Skeletal muscle satellite cell (primary cell): Measurements from ENCODE around the gene DNAH3.
"Not testable (repeated sequence)": the region's sequence is repeated elsewhere in the genome, so short reads cannot be mapped to it uniquely, and the experiment has no call there.

ENCODE experiments used
- H3K27me3 ChIP-seq: 2 replicates; pipeline ENCODE4 v1.7.0; 2013; ENCODE audit warnings: low read length; ENCODE audit not compliant: control insufficient read depth, insufficient read depth
- H3K36me3 ChIP-seq: 2 replicates; pipeline ENCODE4 v1.7.0; 2013; ENCODE audit warnings: mild to moderate bottlenecking, control low read depth, low read length; ENCODE audit not compliant: insufficient read depth
- H3K4me1 ChIP-seq: 2 replicates; pipeline ENCODE4 v1.7.0; 2013; ENCODE audit warnings: low read length; ENCODE audit not compliant: control insufficient read depth, insufficient read depth
- H3K4me2 ChIP-seq: 2 replicates; pipeline ENCODE4 v1.7.0; 2013; ENCODE audit warnings: mild to moderate bottlenecking, low read length
- H3K4me3 ChIP-seq: 2 replicates; pipeline ENCODE4 v1.7.0; 2013; ENCODE audit warnings: low read length
- H3K9ac ChIP-seq: 2 replicates; pipeline ENCODE4 v1.7.0; 2013; ENCODE audit warnings: mild to moderate bottlenecking, low read depth, low read length, moderate library complexity
- H3K9me3 ChIP-seq: replicated peaks from 2 replicates; pipeline ENCODE4 v1.7.0; 2013; ENCODE audit warnings: mild to moderate bottlenecking, control low read depth, low read length

Gene DNAH3

DNA sequence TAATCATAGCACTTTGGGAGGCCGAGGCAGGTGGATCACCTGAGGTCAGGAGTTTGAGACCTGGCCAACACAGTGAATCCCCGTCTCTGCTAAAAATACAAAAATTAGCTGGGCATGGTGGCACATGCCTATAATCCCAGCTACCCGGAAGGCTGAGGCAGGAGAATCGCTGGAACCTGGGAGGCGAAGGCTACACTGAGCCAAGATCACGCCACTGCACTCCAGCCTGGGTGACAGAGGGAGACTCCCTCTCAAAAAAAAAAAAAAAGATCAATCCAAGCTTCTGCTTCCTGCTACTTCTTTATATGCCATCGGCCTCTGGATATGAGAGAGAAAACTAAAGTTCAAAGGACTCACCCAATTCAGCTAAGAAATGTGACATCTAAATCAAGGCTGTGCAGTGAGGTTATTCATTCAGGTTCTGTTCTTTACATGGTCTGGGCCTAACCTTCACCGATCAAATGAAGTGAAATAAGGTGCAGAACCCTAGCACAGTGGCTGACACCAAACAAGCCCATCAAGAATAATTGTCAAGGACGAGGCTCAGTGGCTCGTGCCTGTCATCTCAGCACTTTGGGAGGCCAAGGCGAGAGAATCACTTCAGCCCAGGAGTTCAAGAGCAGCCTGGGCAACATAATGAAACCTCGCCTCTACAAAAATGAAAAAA is 35.1 kb upstream of the DNAH3 start:
- Histone ChIP-seq H3K36me3 (peaks cover 5% of the 10 kb centered on the region), H3K4me3 (no peak overlapping the region), H3K9me3 (no peaks in the 10 kb centered on the region), H3K27me3 (peaks cover 11% of the 10 kb centered on the region), H3K4me2 (no peak overlapping the region), H3K4me1 (peaks cover 13% of the 10 kb centered on the region), H3K9ac (no peak overlapping the region)

DNA sequence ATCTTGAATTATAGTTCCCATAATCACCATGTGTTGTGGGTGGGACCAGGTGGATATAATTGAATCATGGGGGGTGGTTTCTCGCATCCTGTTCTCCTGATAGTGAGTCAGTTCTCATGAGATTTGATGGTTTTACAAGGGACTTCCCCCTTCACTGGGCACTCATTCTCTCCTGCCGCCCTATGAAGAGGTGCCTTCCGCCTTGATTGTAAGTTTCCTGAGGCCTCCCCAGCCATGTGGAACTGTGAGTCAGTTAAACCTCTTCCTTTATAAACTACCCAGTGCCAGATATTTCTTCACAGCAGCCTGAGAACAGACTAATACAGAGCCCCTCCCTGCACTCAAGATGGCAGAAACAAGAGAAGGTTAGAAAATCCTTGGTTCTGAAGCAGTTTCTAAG is 34.2 kb upstream of the DNAH3 start:
- peaks cover 3% of the 10 kb centered on the region for H3K27me3 ChIP-seq
- peaks cover 13% of the 10 kb centered on the region for H3K4me1 ChIP-seq
- H3K36me3 ChIP-seq: peaks cover 5% of the 10 kb centered on the region
- H3K9me3 ChIP-seq: no peaks in the 10 kb centered on the region
- no peak overlapping the region for H3K9ac ChIP-seq
- H3K4me2 ChIP-seq: no peak overlapping the region
- no peak overlapping the region for H3K4me3 ChIP-seq

DNA sequence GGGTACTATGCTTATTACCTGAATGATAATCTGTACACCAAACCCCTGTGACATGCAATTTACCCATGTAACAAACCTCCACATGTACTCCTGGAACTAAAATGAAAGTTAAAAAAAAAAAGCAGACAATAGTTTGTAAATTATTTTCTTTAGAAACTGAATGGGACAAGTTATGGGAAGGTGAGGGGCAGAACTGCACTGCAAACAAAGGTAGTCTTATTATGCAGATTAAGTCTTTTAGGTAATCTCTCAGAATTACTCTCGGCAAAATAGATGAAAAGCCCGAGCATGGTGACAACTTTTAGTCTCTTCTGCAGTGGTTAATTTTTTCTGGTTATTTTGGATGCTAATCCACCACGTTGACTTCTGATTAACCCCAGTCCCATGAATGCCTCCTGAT is 33.3 kb upstream of the DNAH3 start:
- Histone ChIP-seq H3K4me3 (no peak overlapping the region), H3K27me3 (no peaks in the 10 kb centered on the region), H3K4me1 (peaks cover 13% of the 10 kb centered on the region), H3K9ac (no peak overlapping the region), H3K4me2 (no peak overlapping the region), H3K9me3 (no peaks in the 10 kb centered on the region), H3K36me3 (peaks cover 8% of the 10 kb centered on the region)

DNA sequence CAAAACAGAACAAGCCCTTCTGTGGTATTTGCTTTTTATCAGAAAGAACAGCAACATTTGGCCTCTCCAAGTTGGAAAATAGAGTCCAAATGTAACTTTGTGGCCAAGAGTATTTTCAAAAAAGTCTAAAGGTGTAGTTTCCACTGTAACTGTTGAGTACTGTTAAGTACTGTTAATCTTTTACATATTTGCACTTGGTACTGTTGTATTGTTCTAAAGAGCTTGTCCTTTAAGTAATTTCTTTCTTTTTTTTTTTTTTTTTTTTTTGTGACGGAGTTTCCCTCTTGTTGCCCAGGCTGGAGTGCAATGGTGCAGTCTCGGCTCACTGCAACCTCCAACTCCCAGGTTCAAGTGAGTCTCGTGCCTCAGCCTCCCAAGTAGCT is 29.3 kb upstream of the DNAH3 start:
- H3K9ac ChIP-seq: no peak overlapping the region
- no peaks in the 10 kb centered on the region for H3K9me3 ChIP-seq
- H3K4me1 ChIP-seq: no peaks in the 10 kb centered on the region
- H3K4me2 ChIP-seq: no peak overlapping the region
- H3K27me3 ChIP-seq: no peaks in the 10 kb centered on the region
- H3K4me3 ChIP-seq: no peak overlapping the region
- peaks cover 13% of the 10 kb centered on the region for H3K36me3 ChIP-seq

DNA sequence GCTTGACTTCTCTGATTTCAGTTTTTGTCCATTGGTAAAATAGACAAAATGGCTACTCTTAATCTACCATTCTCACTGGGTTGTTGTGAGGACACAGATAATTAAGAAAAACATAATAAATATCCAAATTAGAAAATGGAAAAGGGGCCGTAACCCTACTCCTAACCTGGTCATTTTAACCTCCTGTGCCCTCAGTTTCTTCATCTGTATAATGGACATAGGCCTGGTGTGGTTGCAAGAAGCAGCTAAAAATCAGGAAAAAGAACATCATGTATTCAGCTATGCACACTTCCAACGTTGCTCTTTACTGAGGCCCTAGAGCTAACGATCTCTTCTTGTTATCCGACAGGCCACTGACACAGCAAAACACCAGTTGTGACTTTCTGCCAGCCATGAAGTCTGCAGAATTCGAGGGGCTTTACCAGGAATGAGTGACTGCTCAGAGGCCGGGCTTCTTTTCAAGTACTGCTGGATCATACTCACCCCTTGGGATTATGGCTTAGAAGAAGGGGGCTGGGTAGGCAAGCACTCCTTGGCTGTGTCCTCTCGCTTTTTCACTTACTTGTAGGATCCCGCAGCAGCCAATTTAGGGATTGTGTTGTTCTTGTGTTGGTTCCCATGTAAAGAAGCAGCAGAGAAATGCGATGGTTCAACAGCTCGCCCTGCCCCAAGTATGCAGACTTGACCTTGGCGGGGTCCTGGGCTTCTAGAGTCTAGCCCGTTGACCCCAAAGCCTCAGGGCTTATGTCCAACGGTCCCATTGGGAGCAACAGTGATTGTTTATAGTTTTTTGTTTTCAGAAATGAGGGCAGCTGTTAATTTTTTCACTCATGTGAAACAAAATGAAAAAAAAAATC is 28.7 kb upstream of the DNAH3 start:
- no peak overlapping the region for H3K9ac ChIP-seq
- H3K27me3 ChIP-seq: no peaks in the 10 kb centered on the region
- peaks cover 15% of the 10 kb centered on the region for H3K36me3 ChIP-seq
- no peaks in the 10 kb centered on the region for H3K9me3 ChIP-seq
- H3K4me2 ChIP-seq: no peak overlapping the region
- no peak overlapping the region for H3K4me3 ChIP-seq
- H3K4me1 ChIP-seq: no peaks in the 10 kb centered on the region

DNA sequence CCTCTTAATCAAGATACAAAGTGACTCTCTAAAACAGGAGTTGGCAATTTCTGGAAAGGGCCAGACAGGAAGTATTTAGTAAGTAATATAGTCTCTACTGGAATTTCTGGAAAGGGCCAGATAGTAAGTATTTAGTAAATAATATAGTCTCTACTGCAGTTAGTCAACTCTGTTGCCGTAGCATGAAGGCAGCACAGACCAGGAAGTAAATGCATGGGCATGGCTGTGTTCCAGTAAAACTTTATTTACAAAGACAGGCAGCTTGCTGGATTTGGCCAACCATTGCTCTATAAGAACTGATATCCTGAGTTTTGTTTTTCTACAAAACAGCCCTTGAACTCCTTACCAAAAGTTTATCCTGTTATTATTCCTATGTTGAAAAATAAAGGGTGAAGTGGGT is 24.8 kb upstream of the DNAH3 start:
- Histone ChIP-seq H3K4me1 (no peaks in the 10 kb centered on the region), H3K9ac (no peak overlapping the region), H3K36me3 (peaks cover 23% of the 10 kb centered on the region), H3K27me3 (no peaks in the 10 kb centered on the region), H3K4me2 (no peak overlapping the region), H3K4me3 (no peak overlapping the region), H3K9me3 (no peaks in the 10 kb centered on the region)

DNA sequence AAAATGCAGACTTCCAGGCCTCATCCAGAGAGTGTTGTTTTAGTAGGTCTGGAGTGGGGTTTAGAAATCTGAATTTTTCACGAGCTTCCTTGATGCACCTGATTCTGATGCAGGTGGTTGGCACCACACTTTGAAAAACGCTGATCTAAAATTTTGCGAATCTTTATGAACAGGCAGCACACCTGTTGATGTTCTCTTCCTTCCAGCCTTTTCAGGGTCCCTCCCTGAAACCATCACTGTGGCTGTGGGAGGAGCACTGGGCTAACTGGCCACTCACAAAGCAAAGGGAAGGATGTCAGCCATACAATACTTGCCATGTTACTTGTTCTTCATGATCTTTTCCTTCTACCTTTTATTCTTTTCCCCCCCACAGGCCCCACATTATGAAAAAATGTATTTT is 22.0 kb upstream of the DNAH3 start:
- no peak overlapping the region for H3K4me3 ChIP-seq
- H3K36me3 ChIP-seq: peaks cover 20% of the 10 kb centered on the region
- H3K27me3 ChIP-seq: no peaks in the 10 kb centered on the region
- no peaks in the 10 kb centered on the region for H3K9me3 ChIP-seq
- no peak overlapping the region for H3K9ac ChIP-seq
- H3K4me1 ChIP-seq: peaks cover 5% of the 10 kb centered on the region
- H3K4me2 ChIP-seq: no peak overlapping the region

DNA sequence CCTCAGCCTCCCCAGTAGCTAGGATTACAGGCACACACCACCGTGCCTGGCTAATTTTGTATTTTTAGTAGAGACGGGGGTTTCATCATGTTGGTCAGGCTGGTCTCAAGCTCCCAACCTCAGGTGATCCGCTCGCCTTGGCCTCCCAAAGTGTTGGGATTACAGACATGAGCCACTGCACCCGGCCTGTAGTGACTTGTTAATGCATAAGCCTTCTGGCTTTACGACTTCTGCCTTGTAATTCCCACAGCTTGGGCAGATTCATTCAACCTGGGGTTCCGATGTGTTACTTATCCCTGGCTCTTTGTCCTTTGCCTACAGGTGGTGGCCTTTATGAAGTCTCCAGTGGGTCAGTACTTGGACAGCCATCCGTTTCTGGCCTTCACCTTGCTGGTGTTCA is 19.5 kb upstream of the DNAH3 start:
- not testable (repeated sequence) for H3K27me3 ChIP-seq, H3K9ac ChIP-seq, H3K9me3 ChIP-seq, H3K4me2 ChIP-seq, H3K4me3 ChIP-seq
- Histone ChIP-seq H3K36me3 (peaks cover 15% of the 10 kb centered on the region), H3K4me1 (peaks cover 14% of the 10 kb centered on the region)

DNA sequence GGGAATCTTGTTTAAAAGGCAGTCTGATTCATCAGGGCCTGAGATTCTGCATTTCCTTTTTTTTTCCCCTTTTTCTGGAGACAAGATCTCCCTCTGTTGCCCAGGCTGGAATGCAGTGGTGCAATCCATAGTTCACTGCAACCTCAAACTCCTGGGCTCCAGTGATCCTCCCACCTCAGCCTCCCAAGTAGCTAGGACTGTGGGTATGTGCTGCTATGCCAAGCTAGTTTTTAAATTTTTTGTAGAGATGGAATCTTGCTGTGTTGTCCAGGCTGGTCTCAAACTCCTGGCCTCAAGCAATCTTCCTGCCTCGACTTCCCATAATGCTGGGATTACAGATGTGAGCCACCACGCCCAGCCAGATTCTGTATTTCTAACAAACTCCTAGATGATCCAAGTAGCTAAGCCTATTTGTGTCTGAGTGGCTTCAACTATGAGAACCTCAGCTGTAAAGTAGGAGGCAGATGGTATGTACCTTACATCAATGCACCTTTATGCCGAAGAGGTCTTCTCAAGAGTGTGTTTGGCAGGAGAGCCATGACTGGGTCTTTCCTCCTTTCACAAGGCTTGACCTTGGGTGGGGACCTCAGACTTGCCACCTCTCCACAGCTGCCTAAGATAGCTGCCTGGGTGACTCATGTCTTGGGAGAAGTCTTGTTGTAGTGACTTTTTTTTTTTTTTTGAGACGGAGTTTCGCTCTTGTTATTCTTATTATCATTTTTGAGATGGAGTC is 18.8 kb upstream of the DNAH3 start:
- peaks cover 14% of the 10 kb centered on the region for H3K36me3 ChIP-seq

DNA sequence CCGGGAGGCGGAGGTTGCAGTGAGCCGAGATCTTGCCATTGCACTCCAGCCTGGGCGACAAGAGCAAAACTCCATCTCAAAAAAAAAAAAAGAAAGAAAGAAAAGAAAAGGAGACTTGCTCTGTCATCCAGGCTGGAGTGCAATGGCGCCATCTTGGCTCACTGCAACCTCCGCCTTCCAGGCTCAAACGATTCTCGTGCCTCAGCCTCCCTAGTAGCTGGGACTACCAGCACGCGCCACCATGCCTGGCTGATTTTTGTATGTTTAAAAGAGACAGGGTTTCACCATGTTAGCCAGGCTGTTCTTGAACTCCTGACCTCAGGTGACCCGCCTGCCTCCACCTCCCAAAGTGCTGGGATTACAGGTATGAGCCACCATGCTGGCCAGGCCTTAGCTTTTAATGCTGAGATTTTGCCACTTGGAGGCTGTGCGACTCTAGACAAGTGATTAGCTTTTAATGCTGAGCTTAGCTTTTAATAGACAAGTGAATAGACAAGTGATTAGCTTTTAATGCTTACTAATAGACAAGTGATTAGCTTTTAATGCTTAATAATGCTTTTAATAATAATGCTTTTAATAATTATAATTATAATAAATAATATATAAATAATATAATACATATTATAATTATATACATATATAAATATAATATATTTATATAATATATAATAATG is 17.4 kb upstream of the DNAH3 start:
- Histone ChIP-seq H3K4me1 (peaks cover 14% of the 10 kb centered on the region), H3K36me3 (peaks cover 14% of the 10 kb centered on the region), H3K4me3 (no peak overlapping the region), H3K4me2 (no peak overlapping the region), H3K9me3 (no peaks in the 10 kb centered on the region), H3K27me3 (no peaks in the 10 kb centered on the region), H3K9ac (no peak overlapping the region)

More for the DNA sequence above, 18.8 kb upstream of the DNAH3 start:
- H3K9me3 ChIP-seq: no peaks in the 10 kb centered on the region
- H3K9ac ChIP-seq: no peak overlapping the region
- H3K4me3 ChIP-seq: no peak overlapping the region
- H3K27me3 ChIP-seq: no peaks in the 10 kb centered on the region
- peaks cover 14% of the 10 kb centered on the region for H3K4me1 ChIP-seq
- H3K4me2 ChIP-seq: no peak overlapping the region

DNA sequence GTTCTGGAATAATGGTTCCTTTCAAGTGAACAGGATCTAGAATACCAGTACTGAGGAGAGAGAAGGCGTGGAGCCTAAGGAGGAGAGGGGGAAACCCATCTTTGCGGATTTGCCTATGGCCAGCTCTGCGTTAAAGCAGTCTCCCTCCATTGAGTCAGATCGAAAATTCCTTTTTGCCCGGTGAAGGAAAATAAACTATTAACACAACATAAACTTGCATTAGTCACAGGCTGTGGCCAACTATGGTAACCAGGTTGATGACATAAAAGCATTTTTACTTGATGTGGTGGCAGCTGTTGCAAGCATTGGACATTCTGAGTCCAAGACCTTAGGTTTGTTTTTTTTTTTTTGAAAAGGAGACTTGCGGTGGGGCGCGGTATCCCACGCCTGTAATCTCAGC is 16.7 kb upstream of the DNAH3 start:
- Histone ChIP-seq H3K4me3 (no peak overlapping the region), H3K9ac (no peak overlapping the region), H3K4me2 (peak overlapping the region; percentile 19), H3K36me3 (peaks cover 18% of the 10 kb centered on the region), H3K9me3 (no peaks in the 10 kb centered on the region), H3K27me3 (no peaks in the 10 kb centered on the region), H3K4me1 (peaks cover 14% of the 10 kb centered on the region)
